Endothelial cell of umbilical vein (primary cell): Measurements from ENCODE around the gene SULT2A1. TPM values are rescaled to one million over a fixed set of nuclear protein-coding genes. Genes with fewer than 3 reads are reported as not detected.

Experiments used
- BruUV-seq: library from RNA; stranded (reverse); fragments of 400-500 nt; replicated peaks from 2 replicates; lab custom pipeline; 2021; lab: Mats Ljungman, UMichigan
- CTCF ChIA-PET: fragments of 300-600, 350-600 bp; sonication (Branson Sonifier 250); formaldehyde crosslinking; loops from one replicate; lab custom pipeline; 2021; ENCODE audit warnings: antibody characterized with exemption, inconsistent platforms; lab: Charles Lee
- POLR2A ChIA-PET: fragments of 300-600, 350-600 bp; sonication (Branson Sonifier 250); formaldehyde crosslinking; loops from one replicate; lab custom pipeline; 2021; ENCODE audit warnings: antibody characterized with exemption, inconsistent platforms; lab: Charles Lee
- DNase-seq: peaks from one replicate; pipeline ENCODE4 v3.0.0-alpha.2; 2011; ENCODE audit warnings: low read depth, low spot score
- FAIRE-seq: peaks from 2 replicates; lab custom pipeline; 2011; peaks lifted over from hg19 to GRCh38; lab: Jason Lieb, UNC
- H2AFZ ChIP-seq: 2 replicates; pipeline ENCODE4 v1.6.0; 2012; ENCODE audit warnings: low read depth, low read length, control low read depth, inconsistent platforms
- H3K27ac ChIP-seq: 2 replicates; pipeline ENCODE4 v1.5.1; 2011; ENCODE audit warnings: low read depth, mild to moderate bottlenecking, control low read depth, low read length, moderate library complexity; ENCODE audit not compliant: insufficient read depth
- H3K27me3 ChIP-seq, 2 experiments: 2 replicates each; pipeline versions ENCODE4 v1.6.0 to v1.6.1; 2011; ENCODE audit warnings: low read length in 2 of 2, mixed read lengths in 1 of 2; ENCODE audit not compliant: control insufficient read depth in 2 of 2, insufficient read depth in 2 of 2
- H3K36me3 ChIP-seq, 2 experiments: 2 replicates in 1 of 2; 3 replicates in 1 of 2; pipeline ENCODE4 v1.5.1; 2011; ENCODE audit warnings: low read length in 2 of 2, mild to moderate bottlenecking in 1 of 2, moderate library complexity in 1 of 2; ENCODE audit not compliant: control insufficient read depth in 2 of 2, insufficient read depth in 2 of 2; ENCODE audit errors: extremely low read depth in 1 of 2
- H3K4me1 ChIP-seq: 3 replicates; pipeline ENCODE4 v1.5.1; 2011; ENCODE audit warnings: mild to moderate bottlenecking, low read length; ENCODE audit not compliant: control insufficient read depth, insufficient read depth; ENCODE audit errors: extremely low read depth
- H3K4me2 ChIP-seq: 2 replicates; pipeline ENCODE4 v1.6.1; 2011; ENCODE audit warnings: low read length, control low read depth, mixed read lengths; ENCODE audit not compliant: insufficient read depth
- H3K4me3 ChIP-seq, 3 experiments: fragments of 200-600 bp in 1 of 3; sonication (generic), shearing (Covaris generic) in 1 of 3; replicated peaks in 1 of 3; 2 replicates each; pipeline ENCODE4 v1.5.1; 2011 to 2016; ENCODE audit warnings: control low read depth in 3 of 3, low read length in 3 of 3, mild to moderate bottlenecking in 2 of 3, inconsistent platforms in 1 of 3, low read depth in 1 of 3, moderate library complexity in 1 of 3; ENCODE audit not compliant: insufficient read depth in 1 of 3
- H3K79me2 ChIP-seq: 2 replicates; pipeline ENCODE4 v1.6.0; 2012; ENCODE audit warnings: low read length, inconsistent platforms; ENCODE audit not compliant: control insufficient read depth, insufficient read depth
- H3K9ac ChIP-seq: replicated peaks from 2 replicates; pipeline ENCODE3; 2011; ENCODE audit warnings: low read length, control low read depth; ENCODE audit not compliant: insufficient read depth; ENCODE audit errors: extremely low read depth
- H3K9me1 ChIP-seq: replicated peaks from 3 replicates; pipeline ENCODE4 v1.6.0; 2011; ENCODE audit warnings: mild to moderate bottlenecking, low read length; ENCODE audit not compliant: control insufficient read depth, insufficient read depth; ENCODE audit errors: extremely low read depth
- H3K9me3 ChIP-seq: replicated peaks from 2 replicates; pipeline ENCODE4 v1.5.1; 2012; ENCODE audit warnings: low read length, inconsistent platforms; ENCODE audit not compliant: control insufficient read depth, insufficient read depth
- H4K20me1 ChIP-seq: replicated peaks from 2 replicates; pipeline ENCODE3; 2011; ENCODE audit warnings: mild to moderate bottlenecking, low read length; ENCODE audit not compliant: control insufficient read depth, insufficient read depth; ENCODE audit errors: extremely low read depth
- CTCF ChIP-seq, 2 donors: IDR thresholded peaks; 1 replicate in 1 of 2; 2 replicates in 1 of 2; pipeline ENCODE4 v1.5.1; 2011; ENCODE audit warnings: low read length in 2 of 2, mild to moderate bottlenecking in 2 of 2, moderate library complexity in 2 of 2, control low read depth in 1 of 2, inconsistent platforms in 1 of 2, low read depth in 1 of 2; ENCODE audit not compliant: insufficient read depth in 1 of 2; ENCODE audit errors: extremely low read depth in 1 of 2
- EZH2 ChIP-seq: IDR thresholded peaks from 2 replicates; pipeline ENCODE4 v1.6.1; 2012; ENCODE audit warnings: borderline replicate concordance, low read depth, mild to moderate bottlenecking, moderate library complexity, low read length, inconsistent platforms; ENCODE audit not compliant: severe bottlenecking
- GATA2 ChIP-seq: IDR thresholded peaks from 2 replicates; pipeline ENCODE4 v1.7.0; 2011; ENCODE audit warnings: low read depth, mild to moderate bottlenecking, moderate library complexity, mixed read lengths, low read length; ENCODE audit not compliant: insufficient read length, insufficient read depth
- JUN ChIP-seq: IDR thresholded peaks from 2 replicates; pipeline ENCODE4 v1.6.1; 2011; ENCODE audit warnings: borderline replicate concordance, low read depth; ENCODE audit not compliant: insufficient read length, insufficient read depth
- dilution Hi-C: fragments of 300-500 bp; cut with MboI; formaldehyde crosslinking; loops from one replicate; pipeline ENCODE4 v1.15.0; 2019; ENCODE audit warnings: low sequenced_read_pairs; ENCODE audit not compliant: extremely low pct_ligation_motif_present
- intact Hi-C: fragments of 100-400 bp; cut with micrococcal nuclease; formaldehyde crosslinking; loops from one replicate; pipeline ENCODE4 v1.10.0; 2022
- polyA plus RNA-seq, 4 experiments: library from polyadenylated mRNA; depleted of rRNA in 3 of 4; stranded (reverse) in 3 of 4; unstranded in 1 of 4; fragments of >200 nt; gene quantifications; 2 replicates each; pipeline versions ENCODE4 v1.2.1 to v1.2.3, GENCODE V29; 2011 to 2012; ENCODE audit warnings: missing spikeins in 1 of 4
- total RNA-seq: library from RNA; stranded (reverse); gene quantifications from 2 replicates; pipeline ENCODE4 v1.2.3, GENCODE V29; 2021
- TF ChIP-seq, protein P1 (sequence below): IDR thresholded peaks from 2 replicates; pipeline ENCODE4 v1.6.1; 2011; ENCODE audit not compliant: insufficient read depth, insufficient read length

The SULT2A1 gene
- total and polyA plus RNA-seq, 2 donors (not counting 3 experiments of a cell fraction or from before 2014, with no cell fraction given), result not detected

GRCh38 chr19:47848823-47849473, 37.2 kb downstream of the SULT2A1 start:
- POLR2A ChIA-PET, result no interaction called here
- Histone ChIP-seq H3K27me3 (peaks cover 9 to 19% of the 10 kb centered on the region in 2 experiments), H3K9me3 (no peaks in the 10 kb centered on the region), H2AFZ (no peak overlapping the region), H3K79me2 (no peaks in the 10 kb centered on the region), H4K20me1 (no peaks in the 10 kb centered on the region), H3K36me3 (no peaks in the 10 kb centered on the region), H3K9me1 (no peaks in the 10 kb centered on the region), H3K9ac (no peak overlapping the region), H3K4me1 (no peaks in the 10 kb centered on the region), H3K4me2 (no peak overlapping the region), H3K4me3 (no peak overlapping the region), H3K27ac (no peak overlapping the region)
- dilution Hi-C loops (no loop called here), intact Hi-C loops (no loop called here)
- peak; percentile 29 to 38 for TF ChIP-seq CTCF (IDR thresholded peaks at IDR 0.05; ENCODE audit: extremely low read depth in 1 of 2, insufficient read depth in 1 of 2, low read depth in 1 of 2, low read length in 2 of 2)
- TF ChIP-seq GATA2, result no peak
- TF ChIP-seq JUN, result no peak
- no peak for TF ChIP-seq EZH2
- TF ChIP-seq, protein P1, sequence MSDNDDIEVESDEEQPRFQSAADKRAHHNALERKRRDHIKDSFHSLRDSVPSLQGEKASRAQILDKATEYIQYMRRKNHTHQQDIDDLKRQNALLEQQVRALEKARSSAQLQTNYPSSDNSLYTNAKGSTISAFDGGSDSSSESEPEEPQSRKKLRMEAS, result no peak
- DNase-seq, result no peak
- CTCF ChIA-PET, result interaction anchor here (0.7 to 3.3 kb wide), 9 partner anchors 9 to 82 kb away, joined by 3 to 16 read pairs (median 5); no protein-coding TSS in a partner anchor
- no TSS peak for BruUV-seq
- FAIRE-seq, result no peak
